Mucosa of gallbladder (tissue), 1 donor: Measurements from ENCODE around the gene ZSCAN18. TPM values are rescaled to one million over a fixed set of nuclear protein-coding genes. Genes with fewer than 3 reads are reported as not detected.

ENCODE experiments used
- DNase-seq: peaks from one replicate; pipeline ENCODE4 v3.0.0-alpha.2; 2020; ENCODE audit warnings: low spot score
- total RNA-seq: library from RNA; stranded (reverse); gene quantifications from one replicate; pipeline ENCODE4 v1.2.1, GENCODE V29; 2021
- donor health status: DM: no; HTN: no; CAD: no.

Gene ZSCAN18
- total RNA-seq, 1 donor from 2014 or later = 111 TPM

DNA sequence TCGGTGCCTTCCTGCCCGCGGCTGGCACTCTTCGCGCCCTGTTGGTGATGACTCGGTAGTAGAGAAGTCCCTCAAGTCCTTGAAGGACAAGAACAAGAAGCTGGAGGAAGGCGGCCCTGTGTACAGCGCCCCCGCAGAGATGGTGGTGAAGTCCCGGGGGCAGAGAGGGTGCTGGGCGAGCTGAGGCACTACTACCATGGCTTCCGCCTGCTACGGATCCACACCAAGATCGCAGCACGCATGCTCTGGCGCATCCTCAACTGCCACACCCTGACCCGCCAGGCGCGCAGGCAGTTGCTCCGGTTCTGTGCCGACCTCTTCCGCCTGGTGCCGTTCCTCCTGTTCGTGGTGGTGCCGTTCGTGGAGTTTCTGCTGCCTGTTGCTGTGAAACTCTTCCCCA, 53.1 kb downstream of the ZSCAN18 start:
- DNase-seq = no peak

DNA sequence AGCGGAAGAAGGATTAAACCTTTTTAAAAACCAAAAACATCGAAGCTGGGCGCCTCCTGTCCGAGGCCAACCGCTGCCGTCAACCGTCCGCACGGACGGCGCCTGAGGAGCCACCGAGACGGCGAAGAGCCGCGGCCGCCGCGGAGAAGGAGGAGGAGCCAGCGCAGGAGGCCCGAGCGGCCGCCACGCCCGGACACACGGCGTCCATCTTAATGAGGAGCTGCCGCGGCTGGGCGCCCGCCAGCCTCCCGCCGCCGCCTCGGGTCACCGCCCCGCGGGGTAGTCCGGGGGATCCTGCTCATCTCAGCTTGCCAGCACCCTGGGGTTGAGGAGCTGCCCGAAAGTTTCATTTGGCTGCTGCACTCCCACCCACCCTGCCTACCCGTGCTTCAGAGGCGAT, 53.6 kb downstream of the ZSCAN18 start:
- no peak for DNase-seq

DNA sequence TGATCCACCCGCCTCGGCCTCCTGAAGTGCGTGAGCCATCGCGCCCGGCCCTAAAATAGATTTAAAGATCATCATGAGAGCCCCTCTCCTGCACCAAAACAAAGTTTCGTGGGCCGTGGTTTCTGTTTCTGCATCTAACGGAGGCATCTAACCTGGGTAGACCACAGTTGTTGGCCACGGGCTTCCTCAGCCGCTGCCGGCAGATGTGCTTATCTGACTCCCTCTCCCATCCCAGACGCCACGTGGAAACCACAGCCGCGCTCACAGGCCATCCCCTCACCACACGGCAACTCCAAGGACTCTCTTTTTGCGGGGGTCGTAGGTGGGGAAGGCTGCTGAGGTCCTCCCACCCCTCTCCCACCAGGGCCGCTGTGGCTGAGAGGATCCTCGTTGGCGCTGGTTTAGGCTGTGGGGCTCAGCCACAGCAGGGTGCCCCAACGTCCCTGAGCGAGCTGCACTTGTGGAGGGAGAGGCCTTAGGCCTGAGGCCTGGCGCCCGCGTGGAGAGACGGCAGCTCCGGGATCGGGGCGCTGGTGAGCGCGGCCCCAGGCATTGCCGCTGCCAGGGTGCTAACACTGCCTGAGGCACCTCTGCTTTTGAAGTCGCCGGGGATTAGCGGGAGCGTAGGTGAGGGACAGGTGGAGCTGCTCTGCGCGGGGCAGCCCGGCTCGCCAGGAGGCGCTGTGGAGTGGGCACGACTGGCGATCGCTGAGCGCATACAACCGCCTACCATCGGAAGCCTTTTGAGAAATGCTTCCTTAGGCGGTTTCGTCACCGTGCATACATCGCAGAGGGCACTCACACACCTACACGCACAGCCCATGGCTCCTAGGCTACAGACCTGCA, 55.3 kb downstream of the ZSCAN18 start:
- DNase-seq = no peak

DNA sequence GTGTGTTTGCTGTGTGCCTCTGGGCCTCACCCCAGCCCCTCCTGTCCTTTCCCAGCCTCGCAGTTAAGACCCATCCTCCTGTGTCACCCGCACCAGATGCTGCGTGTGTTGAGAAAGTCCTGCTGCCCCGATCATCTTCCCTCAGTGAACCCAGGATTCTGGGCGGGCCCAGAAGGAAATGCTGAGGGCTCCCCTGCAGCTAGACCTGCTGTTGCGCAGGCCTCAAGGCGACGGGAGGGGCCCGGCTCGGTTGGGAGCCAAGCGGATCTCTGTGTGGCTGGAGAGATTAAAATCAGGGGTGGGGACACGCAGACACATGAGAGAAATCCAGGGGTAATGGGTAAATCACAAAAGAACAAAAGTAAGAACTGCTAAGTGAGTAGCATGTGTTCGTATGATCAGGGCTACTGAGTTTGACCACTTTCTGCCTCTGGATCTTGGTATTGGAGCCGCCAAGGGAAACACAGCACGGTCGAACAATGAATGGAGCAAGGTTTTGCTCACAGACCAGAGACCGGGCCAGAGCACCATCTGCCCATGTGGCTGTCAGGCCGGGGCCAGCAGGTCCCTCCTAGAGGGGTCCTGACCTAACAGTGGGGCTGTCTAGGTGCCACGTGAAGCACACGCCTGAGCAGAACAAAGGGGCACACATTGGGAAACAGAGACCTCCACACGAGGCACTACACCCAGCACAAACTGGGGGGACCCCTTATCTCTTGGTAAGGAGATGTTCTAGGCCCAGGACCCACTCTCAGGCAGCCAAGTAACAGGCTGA, 57.1 kb downstream of the ZSCAN18 start:
- DNase-seq = no peak

DNA sequence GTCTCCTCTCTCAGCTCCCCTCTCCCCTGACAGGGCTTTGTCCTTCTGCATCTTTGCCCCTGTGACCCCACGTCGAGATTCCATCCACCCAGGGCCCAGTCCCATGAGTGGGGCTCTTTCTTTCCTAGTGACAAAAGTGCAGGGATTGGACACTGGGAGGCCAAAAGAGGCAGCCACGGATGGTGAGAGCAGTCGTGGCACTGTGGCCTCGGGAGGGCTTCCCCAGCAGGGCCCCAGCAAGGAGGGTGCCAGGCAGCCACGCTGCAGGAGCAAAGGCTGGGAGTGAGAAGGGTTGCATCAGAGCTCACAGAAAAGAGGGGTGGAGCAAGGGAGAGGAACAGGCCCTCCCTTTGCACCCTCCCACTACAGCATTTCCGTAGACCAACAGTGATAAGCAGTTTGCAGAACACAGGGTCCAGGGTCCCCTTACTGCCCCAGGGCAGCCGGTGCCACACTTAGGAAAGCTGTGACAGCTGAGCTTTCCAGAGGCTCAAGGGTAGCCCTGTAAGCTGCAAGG, 59.3 kb downstream of the ZSCAN18 start:
- no peak for DNase-seq

DNA sequence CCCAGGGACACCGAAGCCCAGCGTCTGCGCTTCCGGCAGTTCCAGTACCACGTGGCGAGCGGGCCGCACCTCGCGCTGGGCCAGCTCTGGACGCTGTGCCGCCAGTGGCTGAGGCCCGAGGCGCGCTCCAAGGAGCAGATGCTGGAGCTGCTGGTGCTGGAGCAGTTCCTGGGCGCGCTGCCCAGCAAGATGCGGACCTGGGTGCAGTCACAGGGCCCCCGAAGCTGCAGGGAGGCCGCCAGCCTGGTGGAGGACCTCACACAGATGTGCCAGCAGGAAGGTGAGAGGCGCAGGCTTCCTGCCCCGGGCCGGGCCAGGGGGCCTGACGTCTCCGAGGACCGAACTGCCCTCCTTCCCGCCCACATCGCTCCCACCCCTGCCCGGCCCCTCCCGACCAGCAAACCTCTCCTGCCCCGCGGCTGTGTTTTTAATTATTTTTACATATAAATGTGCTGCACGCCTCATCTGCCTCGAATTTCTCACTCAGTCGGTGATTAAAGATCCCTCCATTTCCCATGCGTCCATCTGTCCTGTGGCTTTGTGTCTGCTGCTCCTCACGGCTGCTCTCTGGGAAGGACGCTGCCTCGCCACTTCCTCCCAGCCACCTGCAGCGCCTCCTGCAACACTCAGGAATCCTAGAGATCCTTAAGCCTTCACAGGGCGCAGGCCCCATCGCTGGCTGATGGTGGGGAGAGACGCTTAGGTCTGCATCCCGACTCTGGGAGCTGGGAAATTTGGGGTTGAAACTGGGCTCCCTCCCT, 59.9 kb downstream of the ZSCAN18 start:
- no peak for DNase-seq

GRCh38 chr19:58035863-58036262, 62.2 kb downstream of the ZSCAN18 start:
- no peak for DNase-seq

DNA sequence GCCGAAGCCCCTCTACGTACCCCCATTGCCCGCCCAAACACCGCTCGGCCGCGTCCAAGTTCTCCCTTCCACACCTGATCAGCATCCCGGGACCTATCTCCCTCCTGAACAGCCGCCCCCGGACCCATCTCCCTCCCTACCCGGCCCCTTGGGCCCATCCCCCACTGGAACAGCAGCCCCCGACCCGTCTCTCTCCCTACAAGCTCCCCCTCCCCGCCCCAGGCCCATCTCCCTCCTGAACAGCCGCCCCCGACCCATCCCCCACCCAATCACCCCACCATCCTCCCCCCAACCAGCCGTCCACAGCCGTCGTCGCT, 63.6 kb downstream of the ZSCAN18 start:
- no peak for DNase-seq

Other genes starting within 250 kb of the ZSCAN18 start
- 60.0 TPM for gene ZNF587, start 248.4 kb downstream of the ZSCAN18 start, total RNA-seq
- gene ZNF814, start 209.2 kb downstream of the ZSCAN18 start, total RNA-seq = 23.6 TPM
- 31.0 TPM for gene ZNF417, start 181.6 kb downstream of the ZSCAN18 start, total RNA-seq
- 14.1 TPM for gene ZNF418, start 162.8 kb downstream of the ZSCAN18 start, total RNA-seq
- gene ZNF256, start 150.5 kb downstream of the ZSCAN18 start, total RNA-seq = 5.7 TPM
- gene C19orf18, start 123.7 kb downstream of the ZSCAN18 start, total RNA-seq = 0.60 TPM
- gene ZNF606, start 95.4 kb downstream of the ZSCAN18 start, total RNA-seq = 23.3 TPM
- gene ZSCAN1, start 64.2 kb downstream of the ZSCAN18 start, total RNA-seq = 1.3 TPM
- 11.1 TPM for gene ZNF135, start 38.9 kb downstream of the ZSCAN18 start, total RNA-seq
- gene ZNF329, start 52.6 kb upstream of the ZSCAN18 start, total RNA-seq = 16.9 TPM
- 33.8 TPM for gene ZNF274, start 84.8 kb upstream of the ZSCAN18 start, total RNA-seq
- 30.4 TPM for gene ZNF544, start 130.7 kb upstream of the ZSCAN18 start, total RNA-seq
- 6.1 TPM for gene ZNF8, start 180.7 kb upstream of the ZSCAN18 start, total RNA-seq
- gene ERVK3-1, start 207.1 kb upstream of the ZSCAN18 start, total RNA-seq = 32.2 TPM
- 4.7 TPM for gene ZSCAN22, start 228.8 kb upstream of the ZSCAN18 start, total RNA-seq